Hippocampal formation (tissue), 2 donors: ENCODE results near the gene NEU1.
"Not testable (repeated sequence)": the region's sequence is repeated elsewhere in the genome, so short reads cannot be mapped to it uniquely, and the experiment has no call there.

Experiments
- DNase-seq, 2 donors: peaks; one replicate each; lab custom pipeline; 2025; lab: John Stamatoyannopoulos, UW

NEU1 gene

GRCh38 chr6:31874084-31874670 lies 11.6 kb upstream of the NEU1 start:
- no peak for DNase-seq

GRCh38 chr6:31871046-31871659 lies 8.5 kb upstream of the NEU1 start:
- no peak for DNase-seq

GRCh38 chr6:31870385-31870921 lies 7.8 kb upstream of the NEU1 start:
- no peak for DNase-seq

DNA sequence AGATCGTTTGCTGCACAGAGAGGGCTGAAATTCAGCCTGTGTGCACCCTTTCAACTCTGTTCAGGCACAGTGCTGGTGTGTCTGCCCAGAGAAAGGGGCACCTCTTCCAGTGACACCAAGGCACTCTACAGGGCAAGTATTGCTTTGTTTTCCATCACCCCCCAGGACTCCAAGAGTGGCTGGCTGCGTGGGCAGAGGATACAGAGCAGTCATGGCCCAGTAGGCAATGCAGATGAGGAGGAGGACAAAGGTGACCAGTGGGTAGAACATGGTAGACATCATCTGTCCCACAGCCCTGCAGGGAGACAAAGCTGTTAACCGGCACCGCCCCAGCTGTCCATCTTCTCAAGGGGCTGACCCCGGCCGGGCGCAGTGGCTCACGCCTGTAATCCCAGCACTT lies 6.7 kb upstream of the NEU1 start:
- no peak for DNase-seq

- not testable (repeated sequence) for DNase-seq
These were observed 6.0 kb upstream of the NEU1 start for GRCh38 chr6:31868658-31868971.

DNA sequence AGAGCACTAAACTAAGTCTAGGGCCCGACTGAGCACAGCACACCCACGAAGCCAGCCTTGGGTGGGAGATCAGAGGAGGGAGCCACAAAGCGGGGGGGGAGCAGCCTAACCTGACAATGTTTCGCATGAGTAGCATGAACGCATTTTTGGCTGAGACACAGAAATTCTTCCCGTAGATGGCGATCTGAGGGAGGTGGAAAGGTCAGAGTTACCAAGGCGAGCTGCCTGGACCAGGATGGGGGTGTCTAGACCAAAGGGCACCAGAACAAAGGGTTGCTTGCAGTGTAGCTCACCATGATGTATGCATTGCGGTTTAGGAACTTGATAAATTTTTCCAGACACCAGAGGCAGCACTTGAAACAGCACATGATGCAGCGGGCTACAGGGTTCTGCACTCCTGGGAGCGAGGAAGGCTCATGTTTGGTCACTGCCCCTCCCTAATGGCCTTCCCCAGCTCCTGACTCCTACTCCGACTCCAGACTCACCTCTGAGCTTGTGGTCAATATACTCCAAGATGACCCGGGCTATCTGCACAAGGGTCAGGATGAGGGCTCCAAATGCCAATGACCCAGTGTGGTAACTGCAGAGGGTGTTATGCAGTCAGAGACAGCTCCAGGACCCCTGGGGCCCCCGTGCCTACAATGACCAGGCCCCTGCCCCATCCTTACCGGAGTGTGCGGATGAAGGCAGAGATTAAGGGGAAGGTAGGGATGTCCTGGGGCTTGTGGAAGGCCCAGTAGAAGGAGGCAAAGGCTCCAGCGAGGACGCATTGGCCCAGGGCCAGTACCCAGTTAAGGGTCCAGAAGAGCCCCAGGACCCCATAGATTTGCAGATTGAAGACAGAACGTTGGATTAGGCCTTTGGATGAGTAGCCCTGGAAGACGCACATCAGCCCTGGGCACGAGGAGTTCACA lies 2.8 kb upstream of the NEU1 start:
- no peak for DNase-seq

DNA sequence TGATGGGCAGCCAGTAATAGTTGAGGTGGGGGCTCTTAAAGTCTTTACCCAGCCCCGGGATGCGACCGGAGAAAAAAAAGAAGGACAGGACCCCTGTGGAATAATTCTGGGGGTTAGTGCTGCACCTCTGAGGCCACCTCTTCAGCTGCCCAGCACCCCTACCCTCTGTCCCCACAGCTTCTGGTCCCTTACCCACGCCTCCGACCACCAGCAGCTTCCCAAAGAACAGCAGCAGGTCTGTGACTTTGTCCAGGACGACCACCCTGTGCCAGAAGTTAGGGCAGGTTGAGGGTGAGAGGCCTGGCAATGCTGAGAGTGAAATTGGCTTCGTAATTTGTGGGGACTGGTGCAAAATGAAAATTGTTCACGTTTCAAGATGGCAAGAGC lies 2.2 kb upstream of the NEU1 start:
- DNase-seq, result no peak

- not testable (repeated sequence) for DNase-seq
These were observed 1.5 kb upstream of the NEU1 start for GRCh38 chr6:31864123-31864562.

DNA sequence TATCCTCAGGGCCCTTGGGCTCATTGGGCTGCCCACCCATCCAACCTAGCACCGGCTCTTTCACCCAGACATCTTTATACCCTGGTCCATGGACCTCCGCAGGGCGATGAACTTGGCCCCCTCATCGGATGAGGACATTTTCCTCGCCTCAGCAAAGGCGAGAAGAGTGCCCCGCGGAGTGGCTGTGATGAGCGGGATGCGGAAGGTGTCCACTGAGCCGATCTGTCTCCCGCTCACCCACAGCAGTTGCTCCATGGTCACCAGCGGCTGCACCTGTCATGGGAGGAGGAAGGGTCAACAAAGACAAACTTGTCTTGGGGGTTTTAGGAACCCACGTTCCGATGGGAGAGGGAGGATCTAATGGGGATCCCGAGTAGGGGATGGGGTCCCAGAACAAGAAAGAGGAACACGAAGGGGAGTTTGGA lies 690 bp downstream of the NEU1 start:
- DNase-seq, result no peak

- no peak for DNase-seq
These were observed 1.5 kb downstream of the NEU1 start for GRCh38 chr6:31861150-31861549.

DNA sequence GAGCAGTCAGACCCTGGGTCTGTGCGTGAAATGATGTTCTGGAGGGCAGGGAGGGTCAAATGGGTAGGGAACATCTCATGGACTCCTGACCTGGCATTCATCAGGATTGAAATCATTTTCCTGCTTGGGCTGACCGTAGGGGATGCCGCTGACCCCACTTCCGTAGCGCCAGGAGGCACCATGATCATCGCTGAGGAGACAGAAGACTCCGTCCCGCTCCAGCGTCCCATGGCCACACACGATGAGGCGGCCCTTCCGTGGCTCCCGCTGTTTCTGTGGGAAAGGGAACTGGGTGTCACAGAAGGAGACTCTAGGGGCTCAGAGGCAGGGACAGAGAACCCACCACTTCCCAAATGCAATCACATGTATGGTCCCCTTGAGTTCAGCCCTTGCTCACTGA lies 2.3 kb downstream of the NEU1 start:
- DNase-seq, result no peak

- DNase-seq, result no peak
These were observed 2.7 kb downstream of the NEU1 start for GRCh38 chr6:31859923-31860322.

DNA sequence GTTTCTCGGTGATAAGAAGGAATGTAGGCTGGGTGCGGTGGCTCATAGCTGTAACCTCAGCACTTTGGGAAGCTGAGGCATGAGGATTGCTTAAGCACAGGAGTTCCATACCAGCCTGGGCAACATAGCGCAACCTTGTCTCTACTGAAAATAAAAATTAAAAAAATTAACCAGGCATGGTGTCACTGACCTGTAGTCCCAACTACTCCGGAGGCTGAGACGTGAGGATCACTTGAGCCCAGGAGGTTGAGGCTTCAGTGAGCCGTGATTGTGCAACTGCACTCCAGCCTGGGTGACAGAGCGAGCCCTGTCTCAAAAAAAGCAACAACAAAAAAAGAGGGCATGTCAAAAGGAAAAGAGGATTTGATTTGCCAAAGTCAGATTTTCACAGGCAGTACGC lies 3.9 kb downstream of the NEU1 start:
- no peak for DNase-seq

DNA sequence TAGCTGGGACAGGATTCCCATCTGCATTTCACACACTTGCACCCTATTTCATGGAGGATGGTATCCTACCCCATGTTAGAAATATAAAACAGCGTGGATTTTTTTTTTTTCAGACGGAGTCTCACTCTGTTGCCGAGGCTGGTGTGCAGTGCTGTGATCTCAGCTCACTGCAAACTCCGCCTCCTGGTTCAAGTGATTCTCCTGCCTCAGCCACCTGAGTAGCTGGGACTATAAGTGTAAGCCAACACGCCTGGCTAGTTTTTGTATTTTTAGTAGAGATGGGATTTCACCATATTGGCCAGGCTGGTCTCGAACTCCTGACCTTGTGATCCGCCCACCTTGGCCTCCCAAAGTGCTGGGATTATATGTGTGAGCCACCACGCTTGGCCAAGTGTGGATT lies 4.8 kb downstream of the NEU1 start:
- DNase-seq, result not testable (repeated sequence)

DNA sequence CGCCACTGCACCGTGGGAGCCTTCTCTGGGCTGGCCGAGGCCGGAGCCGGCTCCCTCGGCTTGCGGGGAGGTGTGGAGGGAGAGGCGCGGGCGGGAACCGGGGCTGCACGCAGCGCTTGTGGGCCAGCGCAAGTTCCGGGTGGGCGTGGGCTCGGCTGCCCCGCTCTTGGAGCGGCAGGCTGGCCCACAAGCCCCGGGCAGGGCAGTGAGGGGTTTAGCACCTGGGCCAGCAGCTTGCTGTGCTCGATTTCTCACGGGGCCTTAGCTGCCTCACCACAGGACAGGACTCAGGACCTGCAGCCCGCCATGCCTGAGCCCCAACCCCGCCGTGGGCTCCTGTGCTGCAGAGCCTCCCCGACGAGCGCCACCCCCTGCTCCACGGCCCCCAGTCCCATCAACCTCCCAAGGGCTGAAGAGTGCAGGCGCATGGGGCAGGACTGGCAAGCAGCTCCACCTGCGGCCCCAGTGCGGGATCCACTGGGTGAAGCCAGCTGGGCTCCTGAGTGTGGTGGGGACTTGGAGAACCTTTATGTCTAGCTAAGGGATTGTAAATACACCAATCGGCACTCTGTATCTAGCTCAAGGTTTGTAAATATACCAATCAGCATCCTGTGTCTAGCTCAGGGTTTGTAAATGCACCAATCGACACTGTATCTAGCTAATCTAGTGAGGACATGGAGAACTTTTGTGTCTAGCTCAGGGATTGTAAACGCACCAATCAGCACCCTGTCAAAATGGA lies 10.5 kb downstream of the NEU1 start:
- not testable (repeated sequence) for DNase-seq

GRCh38 chr6:31851485-31851832 lies 11.2 kb downstream of the NEU1 start:
- DNase-seq, result no peak

- DNase-seq, result no peak
These were observed 11.7 kb downstream of the NEU1 start for GRCh38 chr6:31850765-31851484.

DNA sequence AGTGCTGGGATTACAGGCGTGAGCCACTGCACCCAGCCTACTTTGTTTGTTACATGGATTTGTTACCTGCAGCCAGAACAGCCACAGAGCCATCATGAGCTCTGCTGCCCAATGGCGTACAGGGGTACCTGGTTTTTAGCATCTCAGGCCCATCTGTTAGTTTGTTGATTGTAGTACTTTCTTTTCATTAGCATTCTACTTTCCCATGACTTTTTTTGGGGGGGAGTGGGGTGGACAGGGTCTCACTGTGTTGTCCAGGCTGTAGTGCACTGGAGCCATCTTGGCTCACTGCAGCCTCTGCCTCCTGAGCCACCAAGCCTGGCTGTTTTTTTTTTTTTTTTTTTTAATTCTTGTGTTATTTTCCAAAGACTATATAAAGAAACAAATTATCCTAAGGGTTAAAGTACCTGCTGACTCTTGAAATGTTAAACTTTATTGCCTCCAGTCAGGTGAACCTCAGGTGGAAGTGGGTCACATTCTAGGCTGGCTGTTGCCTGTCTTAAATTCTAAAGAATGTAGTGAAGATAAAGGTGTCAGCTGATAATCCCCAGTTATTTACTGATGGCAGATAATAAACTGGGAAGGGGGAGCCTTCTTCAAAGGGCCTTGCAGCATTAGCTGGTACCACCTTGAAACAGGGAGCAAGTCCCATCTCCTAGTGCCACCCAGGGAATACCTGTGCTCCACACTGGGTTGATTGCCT lies 15.2 kb downstream of the NEU1 start:
- DNase-seq, result no peak

GRCh38 chr6:31844507-31844906 lies 18.1 kb downstream of the NEU1 start:
- no peak for DNase-seq

- no peak for DNase-seq
These were observed 20.6 kb downstream of the NEU1 start for GRCh38 chr6:31842053-31842452.

DNA sequence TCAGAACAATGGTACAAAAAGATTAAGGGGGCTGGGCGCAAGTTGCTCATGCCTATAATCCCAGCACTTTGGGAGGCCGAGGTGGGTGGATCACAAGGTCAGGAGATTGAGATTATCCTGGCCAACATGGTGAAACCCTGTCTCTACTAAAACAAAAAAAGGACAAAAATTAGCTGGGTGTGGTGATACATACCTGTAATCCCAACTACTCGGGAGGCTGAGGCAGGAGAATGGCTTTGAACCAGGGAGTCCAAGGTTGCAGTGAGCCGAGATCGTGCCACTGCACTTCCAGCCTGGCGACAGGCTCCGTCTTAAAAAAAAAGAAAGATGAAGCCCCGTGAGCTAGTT lies 22.9 kb downstream of the NEU1 start:
- DNase-seq, result not testable (repeated sequence)
